Epithelial cell of prostate (primary cell): ENCODE results near the gene CLEC16A.

Experiments
- DNase-seq: peaks from one replicate; pipeline ENCODE4 v3.0.0-alpha.2; 2011; ENCODE audit warnings: low read depth, low spot score
- H3K27ac ChIP-seq: fragments of 450-650 bp; 2 replicates; pipeline ENCODE4 v1.5.1; 2017; ENCODE audit warnings: mild to moderate bottlenecking

Gene CLEC16A

DNA sequence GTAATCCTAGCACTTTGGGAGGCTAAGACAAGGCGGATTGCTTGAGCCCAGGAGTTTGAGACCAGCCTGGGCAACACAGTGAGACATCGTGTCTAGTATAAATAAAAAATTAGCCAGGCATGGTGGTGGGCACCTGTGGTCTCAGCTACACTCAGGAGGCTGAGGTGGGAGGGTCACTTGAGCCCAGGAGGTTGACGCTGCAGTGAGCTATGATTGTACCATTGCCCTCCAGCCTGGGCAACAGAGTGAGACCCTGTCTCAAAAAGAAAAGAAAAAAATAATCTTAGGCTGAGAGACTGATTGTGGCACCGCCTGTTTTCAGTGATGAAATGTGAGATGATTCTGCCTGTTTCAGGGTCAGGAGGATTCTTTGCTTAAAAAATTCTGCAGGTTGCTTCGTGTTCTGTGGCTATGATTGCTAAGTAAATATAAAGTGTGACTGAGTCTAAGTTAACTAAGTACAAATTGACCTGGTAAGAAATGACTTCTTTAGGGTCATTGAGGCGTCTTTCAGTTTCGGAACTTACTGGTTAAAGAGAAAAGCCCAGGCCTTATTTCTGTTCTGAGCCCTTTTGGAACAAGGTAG lies 183.3 kb downstream of the CLEC16A start:
- H3K27ac ChIP-seq, result peak overlapping the region; percentile 20
- no peak for DNase-seq

DNA sequence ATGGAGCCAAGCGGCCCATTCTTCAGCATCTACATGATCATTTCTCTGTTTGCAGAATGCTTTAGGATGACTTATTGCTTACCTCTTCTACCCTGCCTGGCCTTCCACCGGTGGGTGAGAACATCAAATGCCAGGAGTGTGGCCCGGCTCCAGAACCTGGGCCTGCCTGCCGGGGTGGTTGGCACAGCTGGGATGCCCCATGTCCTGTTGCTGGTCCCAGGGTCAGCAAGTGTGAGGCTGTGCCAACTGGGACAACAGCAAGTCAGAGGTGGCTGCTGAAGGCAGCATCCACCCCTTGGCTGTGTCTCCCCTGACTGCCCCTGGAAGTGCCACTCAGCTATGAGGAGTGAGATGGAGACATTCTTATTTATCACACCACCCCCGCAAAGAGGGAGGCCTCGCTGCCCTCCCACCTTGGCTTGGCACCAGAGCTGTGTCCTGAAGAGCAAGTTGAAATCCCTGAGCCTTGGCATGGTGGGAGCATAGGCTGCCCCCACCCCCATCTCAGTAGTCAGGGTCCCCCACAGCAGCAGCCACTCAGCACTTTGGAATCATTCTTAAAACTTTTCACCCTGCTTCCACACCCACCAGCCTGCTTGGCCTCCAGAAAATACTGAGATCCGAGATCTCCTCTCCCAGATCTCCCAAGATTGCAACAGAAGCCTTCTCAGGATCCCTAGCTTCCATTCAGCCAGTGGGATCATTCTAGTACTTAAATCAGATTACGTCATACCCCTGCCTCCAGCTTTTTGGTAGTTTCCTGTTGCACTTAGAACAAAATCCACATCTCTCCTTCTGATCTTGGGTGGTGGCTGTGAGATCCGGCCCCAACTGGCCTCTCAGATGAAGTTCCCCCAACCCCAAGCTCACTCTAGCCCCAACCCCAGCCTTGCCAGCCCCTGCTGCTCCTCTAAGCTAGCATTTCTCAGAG lies 184.1 kb downstream of the CLEC16A start:
- H3K27ac ChIP-seq, result peak overlapping the region; percentile 20
- DNase-seq, result no peak

DNA sequence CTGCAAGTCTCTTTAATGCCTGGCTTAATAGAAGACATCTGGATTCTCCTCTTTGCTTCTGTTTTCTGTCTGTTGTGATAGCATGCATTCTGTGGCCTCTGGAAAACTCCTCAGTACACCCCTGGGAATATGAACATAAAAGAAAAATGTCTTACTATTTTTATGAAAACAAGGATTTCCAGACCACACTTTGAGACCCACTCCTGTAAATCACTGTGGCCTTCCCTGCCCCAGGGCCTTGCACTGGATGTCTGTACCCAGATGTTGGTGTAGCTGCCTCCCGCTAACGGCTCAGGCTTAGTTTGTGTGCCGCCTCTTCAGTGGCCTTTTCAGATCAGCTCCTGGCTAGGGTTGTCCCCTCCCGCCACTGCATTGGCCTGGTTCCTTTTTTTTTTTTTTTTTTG lies 185.0 kb downstream of the CLEC16A start:
- H3K27ac ChIP-seq, result no peak overlapping the region
- DNase-seq, result no peak

- DNase-seq, result no peak
- no peak overlapping the region for H3K27ac ChIP-seq
Measured at GRCh38 chr16:11130978-11131665, 186.8 kb downstream of the CLEC16A start.

- H3K27ac ChIP-seq, result no peak overlapping the region
- DNase-seq, result no peak
Measured at GRCh38 chr16:11131706-11132105, 187.3 kb downstream of the CLEC16A start.

GRCh38 chr16:11133344-11133943 lies 189.1 kb downstream of the CLEC16A start:
- peak; percentile 81 for DNase-seq

GRCh38 chr16:11134722-11135463 lies 190.5 kb downstream of the CLEC16A start:
- no peak overlapping the region for H3K27ac ChIP-seq
- no peak for DNase-seq

More at GRCh38 chr16:11133344-11133943, 189.1 kb downstream of the CLEC16A start:
- peak overlapping the region; percentile 67 for H3K27ac ChIP-seq

DNA sequence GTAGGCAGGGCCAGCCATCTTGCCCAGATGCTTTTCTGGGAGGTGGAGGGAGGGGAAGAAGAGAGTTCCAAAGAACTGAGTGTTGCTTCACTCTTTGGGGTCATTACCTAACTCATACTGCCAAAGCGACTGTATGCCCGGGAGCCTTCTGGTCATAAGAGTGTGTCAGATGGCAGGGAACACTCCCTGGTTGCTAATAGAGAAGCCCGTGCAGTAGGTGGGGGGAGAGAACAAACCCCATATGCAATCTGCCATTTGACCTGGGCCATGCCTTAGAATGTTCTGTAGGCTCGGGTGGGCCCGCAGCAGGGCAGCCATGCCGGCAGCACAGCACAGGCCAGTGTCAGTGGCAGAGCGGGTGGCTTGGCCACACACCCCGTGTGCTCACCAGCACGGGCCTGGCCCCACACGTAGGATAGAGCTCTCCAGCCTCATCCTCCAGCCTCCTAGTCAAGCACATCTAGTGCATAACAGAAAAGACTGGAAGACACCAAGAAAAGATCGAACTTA lies 191.2 kb downstream of the CLEC16A start:
- no peak for DNase-seq
- H3K27ac ChIP-seq, result no peak overlapping the region

- DNase-seq, result no peak
- H3K27ac ChIP-seq, result peak overlapping the region; percentile 3
Measured at GRCh38 chr16:11136600-11136999, 192.2 kb downstream of the CLEC16A start.

DNA sequence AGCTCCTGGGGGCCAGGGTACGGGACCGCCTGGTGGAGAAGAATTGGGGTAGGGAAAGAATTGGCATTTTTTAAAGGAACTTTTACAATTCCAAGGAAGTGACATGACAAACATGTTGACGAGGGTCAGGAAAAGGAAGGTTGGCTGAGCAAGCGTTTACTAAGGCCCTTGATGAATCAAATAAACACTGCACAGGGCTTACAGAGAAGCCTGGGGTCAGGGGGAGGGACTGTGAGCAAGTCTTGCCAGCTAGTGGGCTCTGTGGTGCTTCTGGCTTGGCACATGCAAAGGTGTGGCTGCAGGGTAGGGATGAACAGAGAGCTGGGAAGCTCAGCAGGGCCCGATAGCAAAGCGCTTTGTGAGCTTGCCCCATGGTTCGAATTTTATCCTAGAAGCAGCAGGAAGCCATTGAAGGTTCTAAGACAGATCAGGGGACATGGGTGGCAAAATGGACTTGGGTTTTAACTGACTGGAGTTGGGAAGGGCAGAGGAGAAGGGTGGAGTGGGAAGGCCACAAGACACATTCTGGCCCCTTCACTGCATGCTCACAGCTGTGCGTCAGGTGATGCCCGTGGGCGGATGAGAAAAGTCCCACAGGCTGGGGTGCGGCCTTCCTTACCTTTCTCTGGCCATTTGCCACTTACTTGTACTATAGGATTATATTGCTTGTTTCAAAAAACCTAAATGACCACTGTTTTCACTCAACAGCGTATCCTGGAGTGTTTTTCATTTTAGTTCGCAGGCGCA lies 193.8 kb downstream of the CLEC16A start:
- no peak overlapping the region for H3K27ac ChIP-seq
- no peak for DNase-seq

GRCh38 chr16:11138769-11139325 lies 194.5 kb downstream of the CLEC16A start:
- DNase-seq, result no peak
- no peak overlapping the region for H3K27ac ChIP-seq

GRCh38 chr16:11139326-11140097 lies 195.1 kb downstream of the CLEC16A start:
- H3K27ac ChIP-seq, result no peak overlapping the region

DNA sequence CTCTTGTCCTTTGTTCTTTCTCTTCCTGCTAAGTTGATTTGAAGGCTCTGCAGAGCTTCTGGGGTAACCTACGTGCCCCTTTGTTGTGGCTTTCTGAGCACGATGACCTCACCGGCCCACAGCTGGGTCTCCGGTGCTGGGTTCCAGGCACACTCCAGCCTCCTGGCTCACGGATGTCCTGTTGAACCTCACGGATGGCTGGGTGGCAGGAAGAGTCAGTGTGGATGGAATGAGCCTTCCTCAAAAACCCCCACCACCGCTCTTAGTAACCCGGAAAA lies 195.7 kb downstream of the CLEC16A start:
- H3K27ac ChIP-seq, result no peak overlapping the region
- no peak for DNase-seq

More at GRCh38 chr16:11139326-11140097, 195.1 kb downstream of the CLEC16A start:
- no peak for DNase-seq

- no peak for DNase-seq
- H3K27ac ChIP-seq, result no peak overlapping the region
Measured at GRCh38 chr16:11140466-11140865, 196.1 kb downstream of the CLEC16A start.

DNA sequence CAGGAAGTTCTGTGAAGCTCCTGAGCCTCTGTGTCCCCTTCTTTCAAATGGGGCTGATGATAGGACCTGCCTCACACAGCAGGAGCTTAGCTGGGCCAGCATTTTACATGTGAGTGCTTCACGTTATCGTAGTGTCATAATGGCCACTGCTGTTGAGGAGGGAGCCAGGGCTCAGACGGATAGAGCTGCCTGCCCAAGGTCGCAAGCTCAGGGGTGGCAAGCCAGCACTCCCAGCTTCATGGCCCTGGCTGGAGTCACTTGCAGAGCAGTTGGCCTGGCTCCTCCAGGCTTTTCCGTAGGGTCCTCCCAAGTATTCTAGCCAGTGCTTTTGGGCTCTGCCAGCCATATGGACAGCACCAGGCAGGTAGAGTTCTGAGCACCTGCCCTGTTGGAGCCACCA lies 196.5 kb downstream of the CLEC16A start:
- no peak for DNase-seq
- H3K27ac ChIP-seq, result no peak overlapping the region

DNA sequence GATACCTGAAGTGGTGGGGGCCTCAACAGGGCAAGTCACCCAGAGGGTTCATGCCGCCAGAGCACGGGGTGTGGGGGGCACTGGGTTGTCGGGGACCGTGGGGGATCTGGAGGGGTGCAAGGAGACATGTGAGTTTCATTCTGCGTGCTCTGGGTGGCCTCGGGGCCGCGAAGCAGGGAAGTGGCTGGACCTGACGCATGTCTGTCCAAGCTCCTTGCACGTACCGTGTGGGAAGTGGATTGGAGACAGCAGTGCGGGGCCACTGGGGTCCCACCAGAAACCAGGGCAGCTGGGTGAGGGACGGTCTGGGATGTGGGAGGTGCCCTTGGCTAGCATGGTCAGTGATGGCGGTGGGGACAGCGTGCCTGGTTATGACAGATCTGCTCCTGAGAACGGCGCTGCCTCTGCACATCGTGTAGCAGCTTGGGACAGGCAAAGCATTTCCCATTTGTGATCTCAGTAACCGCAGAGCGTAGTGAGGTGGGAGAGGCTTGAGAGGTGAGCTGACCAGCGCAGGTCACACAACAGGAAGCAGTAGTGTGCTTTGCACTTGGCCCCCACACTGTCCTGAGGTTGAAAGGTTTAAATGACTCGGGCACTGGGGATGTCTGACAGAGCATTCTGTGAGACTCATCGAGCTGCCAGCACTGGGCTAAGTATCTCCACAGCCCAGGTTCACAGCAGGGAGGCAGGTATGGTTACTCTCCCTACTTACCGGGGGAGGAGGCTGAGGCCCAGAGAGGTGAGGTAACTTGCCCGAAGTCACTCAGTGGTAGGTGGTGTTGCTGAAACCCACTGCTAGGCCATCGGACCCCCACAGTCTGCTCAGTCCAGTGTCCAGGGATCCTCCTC lies 197.3 kb downstream of the CLEC16A start:
- H3K27ac ChIP-seq, result no peak overlapping the region
- DNase-seq, result no peak

- no peak for DNase-seq
- no peak overlapping the region for H3K27ac ChIP-seq
Measured at GRCh38 chr16:11142261-11142630, 197.9 kb downstream of the CLEC16A start.
